RWPE2 (cell line): Measurements from ENCODE around the gene MAP3K19.
"Not testable (repeated sequence)": the region's sequence is repeated elsewhere in the genome, so short reads cannot be mapped to it uniquely, and the experiment has no call there.

Experiments used
- ATAC-seq: fragments of 200-7000 bp; cut with Tn5 transposase; 3 replicates; pipeline ENCODE4 v1.9.1; 2021; ENCODE audit warnings: low read depth
- DNase-seq: peaks from one replicate; pipeline ENCODE4 v3.0.0-alpha.2; 2020; ENCODE audit warnings: low spot score
- H3K27ac ChIP-seq: fragments of 450-650 bp; 2 replicates; pipeline ENCODE4 v1.5.1; 2017; ENCODE audit warnings: mild to moderate bottlenecking; ENCODE audit not compliant: poor library complexity, severe bottlenecking
- H3K27me3 ChIP-seq: fragments of 250-450 bp; sonication (Bioruptor Pico); 2 replicates; pipeline ENCODE4 v1.5.1; 2021; ENCODE audit warnings: mild to moderate bottlenecking, moderate library complexity; ENCODE audit not compliant: insufficient read depth, poor library complexity, severe bottlenecking
- H3K36me3 ChIP-seq: fragments of 250-450 bp; sonication (Bioruptor Pico); 2 replicates; pipeline ENCODE4 v1.5.1; 2020; ENCODE audit warnings: low read depth, mild to moderate bottlenecking, moderate library complexity
- H3K4me1 ChIP-seq: fragments of 250-450 bp; sonication (Bioruptor Pico); 2 replicates; pipeline ENCODE4 v1.5.1; 2021; ENCODE audit warnings: mild to moderate bottlenecking, moderate library complexity; ENCODE audit not compliant: insufficient read depth, poor library complexity, severe bottlenecking
- H3K4me3 ChIP-seq: fragments of 250-450 bp; sonication (Bioruptor Pico); 2 replicates; pipeline ENCODE4 v1.5.1; 2021; ENCODE audit warnings: mild to moderate bottlenecking, moderate library complexity; ENCODE audit not compliant: severe bottlenecking
- H3K9me3 ChIP-seq: fragments of 250-450 bp; sonication (Bioruptor Pico); 2 replicates; pipeline ENCODE4 v1.5.1; 2021; ENCODE audit warnings: mild to moderate bottlenecking, moderate library complexity; ENCODE audit not compliant: severe bottlenecking
- TF ChIP-seq, protein P1 (sequence below): fragments of 450-650 bp; IDR thresholded peaks from one replicate; pipeline ENCODE4 v1.5.1; 2017; ENCODE audit warnings: mild to moderate bottlenecking, moderate library complexity; ENCODE audit not compliant: poor library complexity, severe bottlenecking

MAP3K19 gene

DNA sequence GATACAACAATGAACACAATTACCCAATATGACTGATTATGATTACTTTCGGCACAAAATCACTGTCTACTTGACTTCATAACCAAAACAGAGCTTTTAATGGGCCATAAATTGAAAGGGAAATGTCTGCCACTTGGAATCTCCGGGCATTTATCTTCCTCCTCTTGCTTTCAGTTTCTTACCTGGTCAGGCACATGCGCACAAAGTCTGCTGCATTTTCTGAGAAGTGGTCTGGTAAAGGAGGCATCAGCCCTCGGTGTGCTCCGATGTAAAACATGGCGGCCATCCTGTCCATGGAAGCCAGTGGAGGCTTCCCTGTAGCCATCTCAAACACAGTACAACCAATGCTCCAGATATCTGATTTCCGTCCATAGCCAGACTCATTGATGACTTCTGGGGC lies 66.6 kb downstream of the MAP3K19 start:
- no peak for DNase-seq
- no peak overlapping the region for H3K27ac ChIP-seq
- ATAC-seq = no peak
- H3K27me3 ChIP-seq = no peaks in the 10 kb centered on the region
- no peaks in the 10 kb centered on the region for H3K4me1 ChIP-seq
- H3K4me3 ChIP-seq = no peak overlapping the region
- H3K9me3 ChIP-seq = no peaks in the 10 kb centered on the region
- no peaks in the 10 kb centered on the region for H3K36me3 ChIP-seq
- TF ChIP-seq, protein P1, sequence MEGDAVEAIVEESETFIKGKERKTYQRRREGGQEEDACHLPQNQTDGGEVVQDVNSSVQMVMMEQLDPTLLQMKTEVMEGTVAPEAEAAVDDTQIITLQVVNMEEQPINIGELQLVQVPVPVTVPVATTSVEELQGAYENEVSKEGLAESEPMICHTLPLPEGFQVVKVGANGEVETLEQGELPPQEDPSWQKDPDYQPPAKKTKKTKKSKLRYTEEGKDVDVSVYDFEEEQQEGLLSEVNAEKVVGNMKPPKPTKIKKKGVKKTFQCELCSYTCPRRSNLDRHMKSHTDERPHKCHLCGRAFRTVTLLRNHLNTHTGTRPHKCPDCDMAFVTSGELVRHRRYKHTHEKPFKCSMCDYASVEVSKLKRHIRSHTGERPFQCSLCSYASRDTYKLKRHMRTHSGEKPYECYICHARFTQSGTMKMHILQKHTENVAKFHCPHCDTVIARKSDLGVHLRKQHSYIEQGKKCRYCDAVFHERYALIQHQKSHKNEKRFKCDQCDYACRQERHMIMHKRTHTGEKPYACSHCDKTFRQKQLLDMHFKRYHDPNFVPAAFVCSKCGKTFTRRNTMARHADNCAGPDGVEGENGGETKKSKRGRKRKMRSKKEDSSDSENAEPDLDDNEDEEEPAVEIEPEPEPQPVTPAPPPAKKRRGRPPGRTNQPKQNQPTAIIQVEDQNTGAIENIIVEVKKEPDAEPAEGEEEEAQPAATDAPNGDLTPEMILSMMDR = no peak

DNA sequence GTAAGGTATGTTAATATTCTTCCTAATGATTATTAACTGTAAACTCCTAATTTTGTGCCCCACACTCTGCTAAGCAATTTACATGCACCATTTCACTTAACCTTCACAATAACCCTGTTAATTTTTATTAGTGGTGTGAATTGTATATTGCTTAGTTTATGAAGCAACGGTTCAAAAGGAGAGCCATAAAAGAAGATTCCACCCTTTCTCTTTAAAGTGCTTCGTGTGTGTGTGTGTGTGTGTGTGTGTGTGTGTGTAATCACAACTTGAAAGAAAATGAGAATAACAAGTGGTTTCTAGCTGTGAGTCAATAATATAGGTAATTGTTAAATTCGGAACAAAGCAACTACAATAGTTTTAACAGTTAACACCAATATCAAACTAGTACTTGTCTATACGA lies 68.0 kb downstream of the MAP3K19 start:
- Histone ChIP-seq H3K36me3 (no peaks in the 10 kb centered on the region), H3K9me3 (no peaks in the 10 kb centered on the region), H3K27me3 (no peaks in the 10 kb centered on the region), H3K4me3 (no peak overlapping the region), H3K27ac (no peak overlapping the region), H3K4me1 (no peaks in the 10 kb centered on the region)
- DNase-seq (no peak), ATAC-seq (no peak)
- TF ChIP-seq, protein P1 = no peak

DNA sequence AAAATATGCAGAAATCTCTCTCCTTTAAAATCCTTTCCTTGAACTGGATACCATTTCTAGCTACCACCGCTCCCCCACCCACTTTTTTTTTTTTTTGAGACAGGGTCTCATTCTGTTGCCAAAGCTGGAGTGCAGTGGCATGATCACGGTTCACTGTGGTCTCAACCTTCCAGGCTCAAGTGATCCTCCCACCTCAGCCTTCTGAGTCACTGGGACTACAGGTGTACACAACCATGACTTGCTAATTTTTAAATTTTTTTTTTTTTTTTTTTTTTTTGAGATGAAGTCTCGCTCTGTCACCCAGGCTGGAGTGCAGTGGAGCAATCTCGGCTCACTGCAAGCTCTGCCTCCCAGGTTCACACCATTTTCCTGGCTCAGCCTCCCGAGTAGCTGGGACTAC lies 70.1 kb downstream of the MAP3K19 start:
- H3K4me1 ChIP-seq, H3K36me3 ChIP-seq, H3K27me3 ChIP-seq, H3K27ac ChIP-seq, H3K9me3 ChIP-seq, DNase-seq, ATAC-seq, H3K4me3 ChIP-seq: not testable (repeated sequence)

DNA sequence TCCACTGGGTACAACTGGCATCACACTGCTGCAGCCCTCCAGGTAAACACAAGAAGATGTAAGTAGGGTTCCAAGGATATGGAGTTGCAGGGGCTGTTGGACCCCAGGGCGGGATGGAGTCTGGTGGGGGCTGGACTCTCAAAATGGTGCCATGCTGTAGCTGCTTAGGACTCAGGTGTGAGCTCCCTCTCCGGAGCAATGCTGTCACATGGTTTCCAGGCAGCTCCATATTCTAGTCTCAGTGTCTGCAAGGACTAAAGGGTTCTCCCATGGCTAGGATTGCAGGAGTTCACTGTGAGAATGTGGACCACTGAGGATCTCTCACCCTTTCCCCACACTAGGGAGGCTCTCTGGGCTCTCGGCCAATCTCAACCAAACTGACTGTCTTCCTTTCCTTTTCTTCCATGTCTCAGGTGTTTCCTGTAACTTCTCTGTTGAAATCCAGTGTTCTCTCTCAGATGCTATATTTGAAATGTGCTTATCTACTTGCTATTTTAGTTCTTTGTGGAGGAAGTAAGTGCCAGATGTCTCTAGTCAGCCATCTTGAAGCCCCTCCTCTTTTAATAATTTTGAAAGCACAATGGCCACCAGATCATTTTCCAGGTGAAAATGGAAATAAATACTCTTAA lies 71.1 kb downstream of the MAP3K19 start:
- TF ChIP-seq, protein P1 = no peak
- ATAC-seq (no peak), DNase-seq (no peak)
- H3K27ac ChIP-seq = no peak overlapping the region
- H3K36me3 ChIP-seq = no peaks in the 10 kb centered on the region
- H3K9me3 ChIP-seq = peaks cover 1% of the 10 kb centered on the region
- H3K27me3 ChIP-seq = no peaks in the 10 kb centered on the region
- no peak overlapping the region for H3K4me3 ChIP-seq
- no peaks in the 10 kb centered on the region for H3K4me1 ChIP-seq

DNA sequence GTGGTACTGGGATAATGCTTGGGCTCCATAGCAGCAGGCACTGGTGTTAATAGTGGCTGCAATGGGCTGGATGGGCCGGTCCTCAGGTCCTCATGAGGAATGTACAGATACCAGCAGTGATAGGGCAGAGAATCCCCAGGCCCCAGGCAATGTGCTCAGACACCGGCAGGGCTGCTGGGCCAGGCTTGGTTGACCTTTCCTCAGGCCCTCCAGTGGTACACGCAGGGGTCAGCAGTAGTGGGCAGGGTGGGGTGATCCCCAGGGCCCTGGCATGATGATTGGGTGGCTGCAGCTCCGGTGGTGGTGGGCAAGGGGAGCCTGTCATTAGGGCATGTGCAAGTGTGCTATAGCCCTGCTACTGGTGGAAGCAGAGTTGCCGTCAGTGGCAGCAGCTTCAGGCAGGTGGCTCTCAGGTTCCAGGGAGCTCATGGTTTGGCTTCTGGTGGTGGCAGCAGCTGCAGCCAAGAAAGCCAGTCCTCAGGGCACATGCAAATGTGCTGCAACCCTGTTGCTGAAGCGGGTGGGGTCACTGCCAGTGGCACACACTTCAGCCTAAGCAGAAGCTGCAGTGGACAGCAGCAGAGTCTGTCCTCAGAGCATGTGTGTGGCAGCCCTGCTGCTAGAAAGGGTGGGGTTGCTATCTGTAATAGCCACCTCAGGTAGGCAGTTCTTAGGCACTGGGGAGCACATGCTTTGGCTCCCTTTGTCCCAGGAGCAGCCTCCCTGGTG lies 71.8 kb downstream of the MAP3K19 start:
- Histone ChIP-seq H3K27me3 (no peaks in the 10 kb centered on the region), H3K36me3 (no peaks in the 10 kb centered on the region), H3K27ac (no peak overlapping the region), H3K9me3 (peaks cover 1% of the 10 kb centered on the region), H3K4me1 (no peaks in the 10 kb centered on the region), H3K4me3 (no peak overlapping the region)
- DNase-seq = no peak
- TF ChIP-seq, protein P1 = no peak
- ATAC-seq = no peak
